GM21526 (cell line): ENCODE measurements around the gene CHRDL2.

Experiments
- ATAC-seq: cut with Tn5 transposase; IDR thresholded peaks from one replicate; pipeline ENCODE4 v1.9.1; 2021; ENCODE audit warnings: moderate library complexity; ENCODE audit not compliant: unreplicated experiment, low FRiP score

The CHRDL2 gene

DNA sequence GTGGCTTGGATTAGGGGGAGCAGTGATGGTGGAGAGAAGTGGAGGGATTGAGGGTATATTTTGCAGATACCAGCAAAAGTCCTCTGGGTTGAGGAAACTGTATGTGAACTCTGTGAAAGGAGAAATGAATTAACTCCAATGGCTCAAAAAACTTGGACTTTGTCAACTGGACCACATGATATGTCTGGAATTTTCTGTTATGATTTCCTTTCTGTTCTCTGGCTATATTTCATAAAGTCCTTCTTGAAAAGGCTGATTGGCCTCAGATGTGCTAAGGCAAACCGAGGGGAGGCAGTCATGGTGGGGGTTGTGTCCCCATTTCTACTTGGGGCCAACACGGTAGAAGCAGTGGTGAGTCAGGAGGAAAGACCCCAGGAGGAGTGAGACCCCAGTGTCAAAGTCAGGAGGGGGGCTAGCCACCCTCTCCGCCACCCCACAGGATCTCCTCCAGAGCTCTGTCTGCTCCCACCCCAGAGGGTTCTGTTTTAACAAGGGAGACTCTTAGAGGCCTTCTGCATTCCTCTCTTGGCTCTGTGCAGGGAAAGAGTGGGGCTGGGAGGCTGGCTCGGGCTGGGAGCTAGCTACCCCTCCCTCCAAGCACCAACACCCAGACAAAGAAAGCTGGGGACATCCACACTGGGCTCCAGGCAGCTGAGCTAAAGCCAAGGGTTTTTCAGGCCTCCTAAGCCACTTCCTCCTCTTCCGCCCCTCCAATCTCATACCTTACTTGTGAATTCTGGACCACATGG is 13.8 kb downstream of the CHRDL2 start:
- no peak for ATAC-seq

DNA sequence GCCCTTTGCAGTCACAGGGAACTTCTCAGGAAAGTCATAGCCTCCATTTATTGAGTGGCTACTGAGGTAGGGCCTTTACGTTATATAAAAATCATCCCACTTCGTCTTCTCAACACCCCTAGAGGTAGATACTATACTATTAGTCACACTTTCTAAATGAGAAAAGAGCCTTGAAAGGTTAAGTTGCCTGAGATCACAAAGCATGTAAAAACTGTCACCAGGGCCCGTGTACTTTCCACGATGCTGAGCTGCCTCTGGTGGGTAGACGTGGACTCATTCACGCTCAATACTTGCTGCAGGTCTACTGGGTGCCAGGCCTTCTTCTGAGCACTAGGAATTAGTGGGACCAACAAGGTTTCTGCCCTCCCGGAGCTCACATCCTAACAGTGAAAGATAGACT is 16.3 kb downstream of the CHRDL2 start:
- no peak for ATAC-seq

DNA sequence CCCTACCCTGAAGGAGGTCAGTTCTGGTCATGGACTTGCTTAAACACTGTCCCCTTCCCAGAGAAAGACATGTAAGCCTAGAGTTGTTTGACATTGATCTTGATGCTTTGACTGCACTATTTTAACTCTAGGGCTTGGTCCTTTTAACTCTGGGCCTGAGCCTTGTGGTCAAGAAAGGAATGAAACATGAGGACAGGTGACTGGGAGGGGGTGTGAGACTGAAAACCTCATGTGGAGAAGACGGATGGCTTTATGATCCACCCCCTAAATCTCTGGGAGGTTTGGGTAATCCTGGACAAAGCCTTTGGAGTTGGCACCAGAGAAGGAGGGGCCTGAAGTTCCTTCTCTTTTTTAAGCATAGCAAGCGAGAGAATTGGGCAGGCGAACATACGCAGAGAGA is 17.5 kb downstream of the CHRDL2 start:
- no peak for ATAC-seq

DNA sequence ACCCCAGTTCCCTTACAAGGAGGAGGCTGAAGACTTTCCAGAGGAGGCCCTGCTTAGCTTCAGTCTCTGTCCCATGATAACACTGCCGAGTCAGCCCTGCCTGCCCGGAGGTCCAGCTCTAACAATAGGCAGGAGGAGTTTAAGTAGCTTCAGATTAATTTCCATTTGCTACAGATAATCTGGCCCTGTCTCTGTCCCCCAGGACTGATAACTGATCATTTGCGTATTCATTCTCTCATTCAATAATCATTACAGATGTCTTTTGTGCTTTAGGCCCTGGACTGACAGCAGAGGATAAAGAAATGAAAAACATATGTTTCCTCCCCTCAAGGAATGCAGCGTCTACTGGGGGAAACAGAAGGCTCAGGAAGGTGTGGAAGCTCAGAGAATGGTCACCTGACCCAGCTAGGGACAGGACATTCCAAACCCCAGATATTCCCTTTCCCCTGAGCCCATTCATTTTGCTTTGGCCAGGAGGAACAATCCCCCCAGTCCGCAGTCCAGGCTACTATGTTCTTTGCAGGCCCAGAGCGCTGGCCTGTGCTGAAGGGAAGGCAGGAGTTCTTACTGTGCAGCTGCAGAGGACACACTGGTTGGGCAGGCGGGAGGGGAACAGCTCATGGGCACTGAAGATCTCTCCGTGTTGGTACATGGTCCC is 20.8 kb downstream of the CHRDL2 start:
- ATAC-seq: no peak

DNA sequence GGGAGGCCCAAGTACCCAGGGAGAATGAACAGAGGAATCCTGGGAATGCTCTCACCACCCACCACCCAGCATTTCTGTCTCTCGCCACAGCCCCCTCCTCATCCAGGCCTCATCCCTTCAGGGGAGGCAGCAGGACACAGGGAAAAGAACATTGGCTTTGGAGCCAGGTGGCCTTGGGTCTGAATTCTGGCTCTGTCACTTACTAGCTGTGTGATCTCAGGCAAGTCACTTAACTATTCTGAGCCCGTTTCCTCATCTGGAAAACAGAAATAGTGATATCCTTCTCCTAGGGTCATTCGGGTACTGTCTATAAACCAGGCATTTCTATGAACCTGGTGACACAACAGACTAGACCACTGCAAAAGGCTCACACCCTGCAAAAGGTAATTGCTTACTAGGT is 22.1 kb downstream of the CHRDL2 start:
- no peak for ATAC-seq

DNA sequence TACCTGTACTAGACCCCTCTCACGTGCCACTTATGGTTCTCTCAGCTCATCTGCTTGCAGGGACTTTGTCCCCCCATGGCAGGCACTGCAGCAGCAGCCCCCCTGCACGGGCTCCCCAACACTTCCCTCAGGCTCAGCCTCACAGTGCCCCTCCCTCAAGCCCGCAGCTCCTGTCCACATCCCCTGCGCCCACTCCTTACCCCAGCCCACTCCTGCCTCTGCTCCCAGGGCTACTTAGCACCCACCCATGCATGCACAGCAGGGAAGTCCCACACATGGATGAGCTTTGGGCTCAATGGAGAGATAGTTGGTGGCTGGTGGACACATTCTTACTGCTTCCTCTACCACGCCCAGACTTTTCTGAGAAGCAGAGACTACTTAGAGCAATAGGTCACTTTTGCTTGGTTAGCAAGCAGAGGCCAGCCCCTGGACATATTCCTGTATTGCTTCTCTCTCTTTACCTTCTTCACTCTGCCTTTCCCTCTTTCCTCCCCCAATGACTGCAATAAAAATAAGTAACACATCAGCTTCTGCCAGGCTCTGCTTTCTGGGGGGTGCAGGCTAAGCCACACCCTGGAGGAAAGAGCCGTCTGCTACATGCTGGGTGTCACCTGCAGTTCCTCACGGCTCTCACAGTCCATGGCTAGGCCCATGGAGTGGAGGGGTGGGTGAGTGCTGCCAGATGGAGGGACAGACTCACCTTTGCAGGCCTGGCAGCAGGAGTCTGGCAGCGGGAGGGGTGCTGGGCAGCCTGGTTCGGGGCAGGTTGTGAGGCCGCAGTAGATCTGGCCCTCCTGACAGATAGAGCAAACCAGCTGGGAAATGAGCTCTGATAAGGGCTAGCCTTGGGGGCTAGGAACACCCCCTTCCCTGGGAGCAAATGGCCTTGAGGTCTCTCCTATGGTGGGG is 23.4 kb downstream of the CHRDL2 start:
- no peak for ATAC-seq

DNA sequence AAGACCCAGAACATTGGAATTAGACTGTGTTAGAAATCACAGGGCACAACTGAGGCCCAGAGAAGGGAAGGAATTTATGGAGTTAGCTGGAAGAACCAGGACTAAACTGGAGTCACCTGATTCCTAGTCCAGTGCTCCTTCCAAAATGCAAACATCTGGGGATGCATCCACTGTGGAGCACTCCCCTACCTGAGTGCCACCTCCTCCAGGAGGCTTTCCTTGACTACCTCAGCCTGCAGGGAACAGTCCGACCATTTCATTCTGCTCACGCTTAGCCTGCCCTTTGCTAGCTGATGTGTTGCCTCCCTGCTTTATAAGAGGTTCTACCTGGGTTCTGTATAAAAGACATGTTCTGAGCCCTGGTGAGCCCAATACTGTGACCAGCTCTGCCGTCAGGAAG is 24.0 kb downstream of the CHRDL2 start:
- ATAC-seq: no peak

DNA sequence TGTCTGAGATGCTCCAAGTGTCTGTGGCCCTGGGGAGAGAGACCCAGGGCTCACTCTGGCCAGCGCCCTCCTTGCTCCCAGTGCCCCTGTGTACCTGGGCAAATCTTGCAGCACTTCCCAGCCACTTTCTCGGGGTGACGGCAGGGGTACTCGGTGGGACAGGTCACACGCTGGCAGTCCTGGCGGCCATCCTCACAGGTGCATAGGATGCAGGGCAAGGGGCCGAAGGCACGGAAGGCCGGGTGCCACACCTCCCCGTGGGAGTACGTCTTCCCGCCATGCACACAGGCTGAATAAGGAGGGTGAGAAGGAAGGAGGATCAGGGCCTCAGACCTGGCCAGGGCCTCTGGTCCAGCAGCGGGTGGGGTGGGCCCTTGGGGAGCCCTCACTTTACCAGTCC is 28.0 kb downstream of the CHRDL2 start:
- ATAC-seq: no peak

DNA sequence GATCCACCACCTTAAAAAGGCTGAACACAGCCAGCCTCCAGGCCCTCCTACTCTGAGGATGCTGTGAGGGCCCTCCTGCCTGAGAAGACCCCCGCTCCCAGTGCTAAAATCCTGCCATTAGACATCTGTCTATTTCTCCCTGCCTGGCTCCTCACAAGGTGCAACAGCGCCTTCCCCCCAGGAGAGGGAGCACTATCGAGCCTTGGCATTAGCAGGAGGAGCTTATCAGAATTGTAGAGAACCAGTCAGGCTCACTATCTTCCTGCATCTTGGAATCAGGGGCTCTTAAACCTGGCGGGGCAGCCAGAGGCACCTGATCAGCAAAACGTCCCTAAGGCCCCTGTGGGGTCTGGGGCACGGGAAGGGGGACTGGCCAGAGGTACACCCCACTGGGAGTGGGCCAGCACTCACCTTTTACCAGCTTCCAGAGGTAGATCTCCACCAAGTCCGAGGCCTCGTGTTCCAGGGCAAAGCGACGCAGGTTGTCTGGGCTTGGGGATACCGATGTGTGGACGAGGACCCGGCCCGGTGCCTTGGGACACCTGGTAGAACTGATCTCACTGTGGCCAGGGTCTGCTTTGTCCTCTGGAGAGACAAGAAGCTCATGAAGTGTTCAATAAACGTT is 28.7 kb downstream of the CHRDL2 start:
- ATAC-seq: no peak

DNA sequence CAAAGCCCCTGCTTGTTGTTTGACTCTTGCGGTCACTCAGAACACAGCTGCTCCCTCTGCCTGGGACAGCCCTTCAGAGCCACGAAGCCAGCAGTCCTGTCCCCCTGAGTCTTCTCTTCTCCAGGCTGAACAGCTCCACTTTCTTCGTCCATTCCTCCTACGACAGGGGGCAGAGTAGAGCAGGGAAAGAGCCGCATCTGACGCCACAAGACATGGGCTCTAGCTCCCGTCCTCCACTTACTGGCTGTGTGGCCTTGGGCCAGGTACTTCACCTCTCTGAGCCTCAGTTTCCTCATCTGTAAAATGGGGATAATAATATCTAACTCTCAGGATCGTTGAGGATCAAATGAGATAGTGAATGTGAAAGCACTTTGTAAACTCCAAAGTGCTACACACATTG is 29.9 kb downstream of the CHRDL2 start:
- no peak for ATAC-seq

DNA sequence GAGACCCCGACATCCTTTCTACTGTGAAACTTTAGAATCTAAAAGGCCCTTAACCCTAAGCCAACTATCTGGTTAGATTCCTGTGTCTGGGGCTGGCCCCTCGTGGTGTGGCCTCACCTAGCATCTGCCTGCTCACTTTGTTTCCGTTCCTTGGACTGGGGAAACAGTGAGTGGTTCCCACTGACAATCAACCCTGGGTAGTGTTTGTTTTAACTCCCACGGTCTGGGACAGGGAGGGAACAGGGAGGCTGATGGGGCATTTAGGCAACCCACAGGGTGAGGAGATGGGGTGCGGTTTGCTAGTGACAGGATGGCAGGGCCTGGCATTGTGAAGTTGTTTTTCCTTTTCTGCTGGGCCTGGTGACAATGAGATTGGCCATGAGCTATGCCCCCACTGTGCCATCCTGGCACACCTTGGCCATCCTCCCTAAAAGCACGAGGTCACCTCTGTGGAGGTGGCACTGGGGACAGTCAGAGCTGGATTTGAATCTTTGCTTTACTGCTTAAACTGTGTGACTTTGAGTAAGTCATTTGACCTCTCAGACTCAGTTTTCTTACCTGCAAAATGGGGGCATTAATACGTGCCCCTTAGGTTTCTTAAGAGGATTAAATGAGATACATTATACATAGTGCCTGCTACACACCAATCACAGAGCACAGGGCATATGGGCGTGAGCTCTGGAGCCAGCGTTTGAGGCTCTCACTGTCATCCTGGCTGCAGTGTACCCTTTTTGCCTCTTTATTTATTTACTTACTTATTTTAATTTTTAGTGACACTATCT is 31.4 kb downstream of the CHRDL2 start:
- no peak for ATAC-seq

DNA sequence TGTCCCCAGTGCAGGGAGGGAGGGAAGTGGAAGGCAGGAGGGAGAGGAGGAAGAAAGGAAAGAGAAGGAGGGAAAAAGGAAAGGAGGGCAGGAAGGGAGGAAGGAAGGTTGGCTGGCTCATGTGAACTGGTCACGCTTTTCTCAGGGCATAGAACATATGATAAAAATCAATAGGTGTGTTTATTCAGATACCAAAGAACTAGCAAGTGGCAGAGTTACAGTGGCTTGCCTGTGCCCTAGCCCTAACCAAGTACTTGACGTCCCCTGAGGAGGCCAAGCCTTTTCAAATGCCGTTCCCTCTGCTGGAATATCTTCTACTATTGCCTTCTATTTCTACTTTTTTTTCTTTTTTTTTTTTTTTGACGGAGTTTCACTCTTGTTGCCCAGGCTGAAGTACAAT is 33.5 kb downstream of the CHRDL2 start:
- ATAC-seq: no peak

DNA sequence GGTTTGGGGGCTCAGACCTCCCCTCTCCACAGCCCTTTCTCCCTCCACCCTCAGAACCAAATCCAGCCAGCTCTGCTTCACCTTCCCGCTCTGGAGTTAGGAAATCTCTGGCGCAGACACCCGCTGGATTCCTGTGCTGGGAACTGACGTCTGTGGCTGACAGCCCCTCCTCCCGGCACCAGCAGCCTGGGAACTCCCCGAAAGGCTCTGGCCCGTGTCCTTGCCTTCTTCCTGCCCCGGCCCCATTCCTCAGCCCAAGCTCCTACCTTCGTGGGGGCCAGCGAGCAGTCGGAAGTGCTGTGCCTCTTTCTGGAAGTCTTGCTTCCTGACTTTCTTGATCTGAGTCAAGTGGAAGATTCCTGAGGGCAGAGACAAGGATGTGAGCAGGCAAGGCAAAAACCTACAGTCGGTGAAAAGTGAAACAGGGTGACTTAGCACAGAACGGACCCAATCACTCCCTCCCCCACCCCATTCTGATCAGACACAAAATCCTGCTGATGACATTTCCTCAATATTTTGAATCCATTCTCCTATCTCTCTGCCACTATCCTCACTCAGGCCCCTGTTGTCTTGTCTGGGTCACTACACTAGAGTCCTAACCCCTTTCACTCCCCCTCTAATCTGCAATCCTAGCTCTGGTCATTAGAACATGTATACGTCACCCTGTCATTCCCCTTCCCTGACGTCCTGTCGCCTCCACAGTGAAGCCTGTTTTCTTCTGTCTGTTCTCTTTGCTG is 34.1 kb downstream of the CHRDL2 start:
- no peak for ATAC-seq

DNA sequence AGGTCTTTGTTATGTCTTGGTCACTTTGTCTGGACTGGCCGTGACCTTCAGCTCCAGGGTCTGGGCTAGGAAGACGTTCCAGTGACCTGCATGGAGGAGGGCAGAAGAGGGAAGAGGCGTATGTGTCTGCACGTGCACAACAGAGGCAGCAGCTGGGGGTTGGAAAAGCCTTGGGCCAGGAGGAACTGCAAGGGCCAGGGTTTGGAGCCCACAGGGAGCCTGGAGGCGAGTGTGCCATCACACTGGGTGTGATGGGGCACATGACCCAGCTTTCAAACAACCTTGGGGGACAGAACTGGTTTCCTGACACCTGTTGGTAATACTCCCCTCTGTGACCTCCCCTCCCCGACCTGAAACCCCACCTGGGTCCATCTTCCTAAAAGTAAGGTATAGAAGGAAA is 34.7 kb downstream of the CHRDL2 start:
- ATAC-seq: no peak

DNA sequence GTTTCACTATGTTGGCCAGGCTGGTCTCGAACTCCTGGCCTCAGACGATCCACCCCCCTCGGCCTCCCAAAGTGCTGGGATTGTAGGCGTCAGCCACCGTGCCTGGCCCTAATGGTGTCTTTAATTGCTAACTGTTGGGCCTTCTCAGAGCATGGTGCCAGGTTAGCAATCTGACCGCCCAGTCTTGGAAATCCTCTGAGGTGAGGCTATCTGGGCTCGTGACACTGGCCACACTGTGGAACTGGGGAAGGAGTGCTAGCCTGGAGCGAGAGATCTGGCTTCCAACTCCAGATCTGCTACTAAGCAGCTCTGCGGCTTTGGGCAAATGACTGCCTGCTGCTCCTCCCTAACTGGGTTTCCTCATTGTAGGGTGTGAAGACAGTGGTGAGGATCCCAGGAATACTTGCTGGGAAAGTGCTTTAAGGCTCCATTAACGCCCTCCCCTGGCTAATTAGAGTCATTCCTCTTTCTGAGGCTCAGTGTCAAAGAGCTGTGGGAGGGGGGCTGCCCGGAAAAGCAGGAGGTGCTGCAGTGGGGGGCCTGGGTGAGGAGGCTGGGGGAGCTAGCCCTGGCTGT is 35.4 kb downstream of the CHRDL2 start:
- ATAC-seq: no peak

DNA sequence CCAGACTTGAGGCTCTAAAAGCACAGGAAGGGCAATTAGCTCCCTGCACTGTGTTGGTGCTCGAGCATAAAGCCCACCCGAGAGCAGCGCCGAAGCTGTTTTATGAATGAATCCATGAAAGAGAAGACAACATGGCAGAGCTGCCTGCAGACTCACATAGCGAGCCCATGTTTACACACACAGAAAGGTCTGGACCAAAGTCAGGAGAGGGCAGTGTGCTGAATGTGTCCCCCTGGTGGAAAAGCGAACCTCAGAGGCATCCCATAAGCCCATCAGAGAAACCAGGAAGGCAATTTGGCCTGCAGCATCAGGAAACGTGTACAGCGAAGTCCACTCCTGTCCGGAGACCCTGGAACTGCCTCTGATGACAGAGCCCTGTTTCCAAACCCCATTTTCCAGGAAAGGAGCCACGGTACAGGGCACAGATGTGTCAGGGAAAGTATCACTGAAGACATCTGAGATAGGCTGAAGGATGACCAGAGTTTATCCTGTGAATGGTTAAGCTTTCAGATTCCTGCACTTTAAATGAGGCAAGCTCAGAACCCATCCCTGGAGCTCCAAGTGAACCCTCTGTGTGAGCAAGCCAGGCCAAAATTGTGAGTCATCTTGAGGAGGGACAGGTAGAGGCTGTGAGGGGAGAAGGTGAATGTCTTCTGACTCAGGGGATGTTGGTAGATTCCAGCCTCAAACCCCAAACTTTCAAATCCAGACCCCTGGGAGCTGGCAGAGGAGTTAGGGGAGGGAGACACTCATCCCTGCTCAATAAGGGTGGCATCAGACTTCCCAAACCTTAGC is 36.9 kb downstream of the CHRDL2 start:
- no peak for ATAC-seq

DNA sequence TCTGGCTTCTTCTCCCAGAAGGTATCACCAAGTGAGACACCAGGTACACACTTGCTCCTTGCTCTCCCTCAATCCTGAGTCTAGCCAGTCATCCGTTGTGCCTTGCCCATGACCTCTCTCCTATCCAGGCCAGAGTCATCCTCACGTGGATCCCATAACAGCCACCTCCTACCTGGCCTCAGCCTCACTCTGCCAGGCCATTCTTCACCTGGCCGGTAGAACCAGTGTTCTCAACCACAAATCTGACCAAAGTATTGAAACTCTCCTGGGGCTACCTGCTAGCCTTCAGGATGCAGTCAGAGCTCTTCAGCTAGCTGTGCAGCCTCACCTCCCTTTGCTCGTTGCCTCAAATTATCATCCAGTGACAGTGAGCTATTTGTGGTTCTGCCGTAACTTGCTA is 37.7 kb downstream of the CHRDL2 start:
- no peak for ATAC-seq

DNA sequence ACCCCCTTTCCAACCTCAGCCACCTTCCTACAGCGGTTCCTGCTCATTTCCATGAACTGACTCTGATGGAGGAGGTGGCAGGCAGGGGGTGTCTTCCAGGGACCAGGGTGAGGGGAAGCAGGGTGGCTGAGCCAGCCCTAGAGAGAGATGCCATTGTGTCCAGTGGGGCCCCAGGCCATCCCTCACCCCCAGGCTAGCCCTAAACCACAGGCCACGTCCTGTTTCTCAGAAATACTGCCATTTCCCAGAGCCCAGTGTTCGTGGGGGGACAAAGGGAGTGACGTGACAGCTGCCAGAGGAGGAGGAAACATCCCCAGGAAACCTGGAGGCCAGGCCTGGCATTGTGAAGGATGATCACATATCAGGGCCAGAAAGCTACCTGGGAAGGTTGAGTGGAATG is 39.5 kb downstream of the CHRDL2 start:
- ATAC-seq: no peak
